ENCODE data around the gene DNAH1.

Gene DNAH1

GRCh38 chr3:52358362-52358940 is 42.3 kb downstream of the DNAH1 start:
- no peak for DNase-seq (ENCODE audit: low read depth)

DNA sequence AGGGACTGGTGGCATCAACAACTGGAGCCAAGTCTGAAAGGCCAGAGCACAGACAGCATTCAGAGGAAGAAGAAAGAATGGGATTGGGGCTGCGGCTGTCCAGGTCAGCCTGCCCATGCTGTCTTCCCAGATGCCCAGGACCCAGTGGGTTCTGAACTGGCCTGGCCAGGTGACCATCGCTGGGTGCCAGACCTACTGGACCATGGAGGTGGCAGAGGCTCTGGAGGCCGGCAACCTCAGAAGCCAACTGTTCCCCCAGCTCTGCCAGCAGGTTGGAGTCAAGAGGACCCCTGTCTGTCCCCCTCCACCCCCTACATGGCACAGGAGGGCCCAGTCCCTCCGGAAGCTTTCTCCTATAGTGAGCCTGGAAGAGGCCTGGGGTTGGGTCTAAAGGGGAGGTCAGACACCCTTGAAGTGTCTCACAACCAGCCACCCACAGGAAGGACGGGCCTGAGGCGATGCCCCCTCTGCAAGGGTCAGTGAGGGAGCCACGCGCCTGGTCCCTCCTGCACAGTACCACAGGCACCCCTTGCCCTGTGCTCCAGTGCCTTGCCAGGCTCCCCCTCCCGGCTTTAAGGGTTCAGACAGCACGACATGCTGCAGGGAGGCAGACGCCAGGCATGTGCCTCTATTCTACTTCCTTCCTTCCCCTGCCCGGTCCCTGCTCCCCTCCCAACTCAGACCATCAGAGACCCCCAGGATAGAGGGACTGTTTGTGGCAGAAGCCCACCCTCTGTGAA is 43.2 kb downstream of the DNAH1 start:
- DNase-seq (ENCODE audit: low read depth), result no peak

DNA sequence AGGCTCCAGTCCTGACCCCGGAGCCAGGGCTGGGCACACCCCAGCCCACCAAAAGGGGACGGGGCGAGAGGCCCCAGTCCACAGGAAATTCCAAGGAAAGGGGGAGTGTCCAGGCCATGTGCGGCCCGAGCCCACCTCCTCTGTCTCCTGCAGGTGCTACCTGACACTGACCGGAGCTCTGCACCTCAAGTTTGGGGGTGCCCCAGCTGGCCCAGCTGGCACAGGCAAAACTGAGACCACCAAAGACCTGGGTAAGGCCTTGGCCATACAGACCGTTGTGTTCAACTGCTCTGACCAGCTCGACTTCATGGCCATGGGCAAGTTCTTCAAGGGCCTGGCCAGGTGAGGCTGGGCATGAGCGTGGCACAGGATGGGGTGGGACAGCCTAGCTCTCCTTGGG is 44.9 kb downstream of the DNAH1 start:
- DNase-seq (ENCODE audit: low read depth), result no peak

DNA sequence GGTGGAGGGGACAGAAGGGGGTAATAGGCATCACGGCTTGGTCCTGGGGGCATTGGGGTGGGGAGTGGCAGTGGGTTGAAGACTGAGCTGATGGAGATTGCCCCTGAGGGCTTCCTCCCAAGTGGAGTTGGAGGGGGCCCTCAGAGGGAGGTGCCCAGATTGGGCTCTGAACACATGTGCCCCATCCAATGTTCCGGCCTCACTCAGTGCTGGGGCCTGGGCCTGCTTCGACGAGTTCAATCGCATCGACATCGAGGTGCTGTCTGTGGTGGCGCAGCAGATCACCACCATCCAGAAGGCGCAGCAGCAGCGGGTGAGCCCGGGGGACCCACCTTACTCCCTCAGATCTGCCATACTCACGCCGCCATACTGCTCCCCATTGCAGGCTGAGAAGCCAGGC is 45.3 kb downstream of the DNAH1 start:
- no peak for DNase-seq (ENCODE audit: low read depth)

DNA sequence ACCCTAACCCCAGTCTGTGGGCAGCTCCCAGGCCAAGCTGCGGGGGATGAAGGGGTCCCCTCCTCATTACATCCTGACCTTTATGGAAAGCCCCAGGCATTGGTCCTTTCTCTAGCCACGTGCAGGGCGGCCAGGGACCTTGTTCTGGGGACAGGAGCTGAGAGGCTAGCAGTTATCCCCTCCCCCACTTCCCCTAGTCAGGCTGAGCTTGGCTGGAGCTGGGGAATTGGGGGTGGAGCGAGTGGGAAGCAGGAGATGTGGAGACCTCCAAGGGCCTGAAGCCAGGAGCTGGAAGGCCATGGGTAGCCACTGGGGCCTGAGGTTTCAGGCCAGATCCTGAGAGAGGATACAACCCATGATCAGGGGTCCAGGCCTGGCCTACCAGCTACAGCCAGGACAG is 45.8 kb downstream of the DNAH1 start:
- no peak for DNase-seq (ENCODE audit: low read depth)

GRCh38 chr3:52364322-52365035 is 48.4 kb downstream of the DNAH1 start:
- no peak for DNase-seq (ENCODE audit: low read depth)

- DNase-seq (ENCODE audit: low read depth), result no peak
Observed at GRCh38 chr3:52366527-52366926, 50.4 kb downstream of the DNAH1 start.

GRCh38 chr3:52367891-52368880 is 52.1 kb downstream of the DNAH1 start:
- no peak for DNase-seq (ENCODE audit: low read depth)

- no peak for DNase-seq (ENCODE audit: low read depth)
Observed at GRCh38 chr3:52370531-52370930, 54.4 kb downstream of the DNAH1 start.

DNA sequence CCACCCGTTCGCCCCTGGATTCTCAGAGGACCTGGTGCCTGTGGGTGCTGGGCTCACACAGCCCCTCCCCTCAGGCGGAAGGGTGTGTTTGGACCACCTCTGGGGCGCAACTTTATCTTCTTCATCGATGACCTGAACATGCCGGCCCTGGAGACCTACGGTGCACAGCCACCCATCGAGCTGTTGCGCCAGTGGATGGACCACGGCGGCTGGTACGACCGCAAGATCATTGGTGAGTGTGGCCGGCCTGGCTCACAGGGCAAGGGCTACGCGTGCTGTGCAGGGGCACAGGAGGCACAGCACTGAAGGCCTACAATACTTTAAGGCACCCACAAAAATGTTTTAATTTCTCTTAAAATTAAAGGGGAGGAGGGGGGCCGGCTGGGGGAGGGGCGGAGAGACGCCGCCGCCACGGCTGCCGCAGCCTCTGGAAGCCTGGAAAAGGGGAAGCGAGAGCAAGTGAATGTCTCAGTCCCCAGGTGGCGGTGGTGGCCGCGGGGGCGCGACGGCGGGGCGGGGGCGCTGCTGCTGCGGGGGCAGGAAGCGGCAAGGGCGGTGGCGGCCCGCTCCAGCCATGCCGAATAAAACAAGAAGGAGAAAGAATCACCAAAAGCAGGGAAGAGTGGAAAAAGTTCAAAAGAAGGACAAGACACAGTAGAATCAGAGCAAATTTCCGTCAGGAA is 56.8 kb downstream of the DNAH1 start:
- DNase-seq (ENCODE audit: low read depth), result no peak

GRCh38 chr3:52373676-52374075 is 57.6 kb downstream of the DNAH1 start:
- no peak for DNase-seq (ENCODE audit: low read depth)

DNA sequence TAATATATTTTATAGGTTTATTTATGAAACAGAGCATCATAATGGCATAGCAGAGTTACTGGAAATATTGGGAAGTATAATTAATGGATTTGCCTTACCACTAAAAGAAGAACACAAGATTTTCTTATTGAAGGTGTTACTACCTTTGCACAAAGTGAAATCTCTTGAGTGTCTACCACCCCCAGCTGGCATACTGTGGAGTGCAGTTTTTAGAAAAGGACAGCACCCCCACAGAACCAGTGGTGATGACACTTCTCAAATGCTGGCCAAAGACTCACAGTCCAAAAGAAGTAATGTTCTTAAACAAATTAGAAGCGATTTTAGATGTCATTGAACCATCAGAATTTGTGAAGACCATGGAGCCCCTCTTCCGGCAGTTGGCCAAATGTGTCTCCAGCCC is 58.1 kb downstream of the DNAH1 start:
- no peak for DNase-seq (ENCODE audit: low read depth)

GRCh38 chr3:52379610-52380009 is 63.5 kb downstream of the DNAH1 start:
- DNase-seq (ENCODE audit: low read depth), result no peak

- no peak for DNase-seq (ENCODE audit: low read depth)
Observed at GRCh38 chr3:52380023-52380422, 63.9 kb downstream of the DNAH1 start.

DNA sequence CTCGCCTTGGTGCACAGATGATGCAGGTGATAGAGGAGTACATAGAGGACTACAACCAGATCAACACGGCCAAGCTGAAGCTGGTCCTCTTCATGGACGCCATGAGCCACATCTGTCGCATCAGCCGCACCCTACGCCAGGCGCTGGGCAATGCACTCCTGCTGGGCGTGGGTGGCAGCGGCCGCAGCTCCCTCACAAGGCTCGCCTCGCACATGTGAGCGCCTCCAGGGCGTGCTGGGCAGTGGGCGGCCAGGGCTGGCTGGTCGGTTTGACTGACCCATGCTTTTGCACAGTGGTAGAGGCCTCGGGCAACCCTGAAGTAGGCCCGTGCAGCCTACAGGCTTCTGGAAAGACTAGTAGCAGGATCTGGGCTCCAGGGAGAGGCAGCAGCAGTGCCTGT is 65.5 kb downstream of the DNAH1 start:
- no peak for DNase-seq (ENCODE audit: low read depth)

- DNase-seq (ENCODE audit: low read depth), result no peak
Observed at GRCh38 chr3:52383446-52383845, 67.3 kb downstream of the DNAH1 start.

DNA sequence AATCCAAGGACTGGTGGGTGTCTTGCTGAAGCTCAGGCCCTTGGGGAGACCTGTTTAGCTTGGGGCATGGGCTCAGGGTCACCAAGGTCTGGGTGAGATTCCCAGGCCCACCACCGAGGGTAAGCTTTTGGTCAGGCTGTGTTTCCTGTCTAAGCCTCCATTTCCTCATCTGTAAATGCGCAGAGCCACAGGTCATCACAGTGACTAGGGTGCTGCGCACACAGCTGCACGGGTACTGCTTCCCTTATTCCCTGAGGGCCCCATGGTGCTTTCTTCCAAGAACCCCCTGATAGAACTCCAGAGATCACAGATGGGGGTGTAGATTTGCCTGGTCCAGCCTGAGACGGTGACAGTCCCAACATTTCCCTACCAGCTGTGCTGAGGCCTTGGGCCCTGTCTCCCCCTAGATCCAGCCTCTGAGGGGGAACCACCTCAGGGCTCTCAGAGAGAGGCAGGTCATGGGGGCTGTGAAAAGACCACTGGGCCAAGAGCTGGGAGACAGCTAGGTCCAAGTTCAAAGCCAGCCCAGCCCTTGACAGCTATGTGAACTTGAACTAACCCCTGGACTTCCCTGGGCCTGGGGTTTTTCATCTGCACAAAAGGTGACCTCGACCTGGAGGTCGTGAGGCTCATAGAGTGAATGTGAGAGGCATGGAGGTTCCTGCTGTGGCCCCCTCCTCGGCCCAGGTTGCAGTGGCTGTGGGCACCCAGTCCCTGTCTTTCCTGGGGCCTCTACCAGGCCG is 68.1 kb downstream of the DNAH1 start:
- no peak for DNase-seq (ENCODE audit: low read depth)

DNA sequence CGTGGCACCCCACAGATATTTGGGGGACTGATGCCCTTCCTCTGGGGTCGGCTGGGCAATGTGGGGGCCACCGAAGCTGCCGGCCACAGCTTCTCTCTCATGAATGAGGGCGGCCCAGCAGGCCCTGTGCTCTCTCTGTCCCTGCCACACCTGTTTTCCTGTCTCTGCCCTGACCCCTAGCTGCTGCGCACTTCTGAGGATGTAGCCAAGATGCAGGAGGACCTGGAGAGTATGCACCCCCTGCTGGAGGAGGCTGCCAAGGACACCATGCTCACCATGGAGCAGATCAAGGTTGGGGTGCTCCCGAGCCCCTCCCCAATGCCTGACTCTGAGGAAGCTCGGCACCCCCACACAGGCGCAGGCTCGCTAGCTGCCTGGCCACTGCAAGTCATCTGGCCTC is 69.0 kb downstream of the DNAH1 start:
- DNase-seq (ENCODE audit: low read depth), result no peak

DNA sequence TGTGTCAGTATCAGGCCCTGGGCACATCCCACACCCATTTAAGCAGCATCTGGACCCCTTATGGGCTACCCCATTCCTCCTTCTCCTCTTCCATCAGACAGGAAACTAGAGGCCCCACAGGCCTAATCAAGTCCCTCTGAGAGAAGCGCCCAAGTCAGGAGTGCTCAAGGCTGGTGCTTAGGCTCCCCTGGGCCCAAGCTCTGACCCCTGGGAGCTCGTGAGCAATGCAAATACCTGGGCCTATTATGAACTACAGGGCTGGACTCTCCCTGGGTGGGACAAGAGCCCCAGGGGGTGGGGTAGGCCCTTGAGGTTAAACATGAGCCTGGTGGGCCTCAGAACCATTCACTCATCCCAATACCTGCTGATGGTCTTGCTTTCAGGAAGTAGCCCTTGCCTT is 71.4 kb downstream of the DNAH1 start:
- DNase-seq (ENCODE audit: low read depth), result no peak

DNA sequence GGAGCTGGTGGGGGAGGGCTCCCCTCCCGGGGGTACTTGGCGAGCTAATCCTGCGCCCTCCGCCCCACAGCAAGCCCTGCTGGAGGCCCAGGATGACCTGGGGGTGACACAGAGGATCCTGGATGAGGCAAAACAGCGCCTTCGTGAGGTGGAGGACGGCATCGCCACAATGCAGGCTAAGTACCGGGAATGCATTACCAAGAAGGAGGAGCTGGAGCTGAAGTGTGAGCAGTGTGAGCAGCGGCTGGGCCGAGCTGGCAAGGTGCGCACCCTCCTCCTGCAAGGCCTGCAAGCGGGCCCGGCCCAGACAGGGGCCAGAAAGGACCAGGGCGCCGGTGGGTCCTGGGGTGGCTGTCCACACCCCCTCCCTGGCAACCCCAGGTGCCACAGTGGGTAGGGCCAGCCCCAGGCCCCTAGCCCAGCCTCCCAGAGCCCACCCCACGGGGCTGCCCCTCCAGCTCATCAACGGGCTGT is 72.3 kb downstream of the DNAH1 start:
- DNase-seq (ENCODE audit: low read depth), result no peak

DNA sequence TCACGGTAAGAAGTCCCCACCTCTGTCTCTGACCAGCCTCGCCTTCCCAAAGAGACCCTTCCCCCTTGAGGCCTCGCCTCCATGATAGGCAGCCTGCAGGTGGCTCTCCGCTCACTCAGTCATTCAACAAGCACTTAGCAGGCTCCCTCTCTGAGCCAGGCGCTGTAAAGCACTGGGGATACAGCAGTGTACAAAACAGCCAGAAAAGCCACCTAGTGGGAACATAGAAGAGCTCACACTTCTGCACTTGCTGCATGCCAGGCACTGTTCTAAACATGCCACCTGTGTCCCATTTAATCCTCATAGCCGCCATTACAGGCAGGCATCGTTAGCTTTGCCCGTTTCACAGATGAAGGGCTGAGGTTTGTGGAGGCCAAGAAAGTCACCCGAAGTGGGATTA is 72.8 kb downstream of the DNAH1 start:
- DNase-seq (ENCODE audit: low read depth), result no peak

Data from HS-27A (cell line).